HG02763 (cell line): Measurements from ENCODE around the gene MST1.

Source experiments
- ATAC-seq: cut with Tn5 transposase; IDR thresholded peaks from one replicate; pipeline ENCODE4 v1.9.1; 2021; ENCODE audit warnings: mild to moderate bottlenecking, moderate library complexity; ENCODE audit not compliant: unreplicated experiment

MST1 gene

DNA sequence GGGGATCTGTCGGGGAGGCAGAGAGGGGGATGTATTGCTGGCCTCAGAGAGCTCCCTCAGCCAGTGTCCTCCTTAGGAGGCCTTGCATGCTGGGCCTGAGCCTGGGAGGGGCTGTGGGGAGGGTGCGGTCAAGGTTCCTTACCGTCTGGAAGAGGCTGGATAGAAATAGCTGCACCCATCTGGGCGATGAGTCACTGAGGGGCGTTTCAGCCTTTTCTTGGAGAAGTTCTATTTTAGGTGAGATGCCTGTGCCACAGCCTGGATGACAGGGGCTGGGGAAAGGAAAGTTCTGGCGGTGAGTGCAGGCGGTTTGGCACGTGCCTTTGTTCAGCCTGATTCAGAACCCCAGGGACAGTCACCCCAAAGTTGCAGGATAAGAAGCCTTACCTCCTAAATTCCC is 50.8 kb downstream of the MST1 start:
- ATAC-seq = no peak

GRCh38 chr3:49636883-49637609 is 52.2 kb downstream of the MST1 start:
- ATAC-seq = no peak

GRCh38 chr3:49634736-49635135 is 54.5 kb downstream of the MST1 start:
- ATAC-seq = no peak
